Aorta (tissue), 5 donors: ENCODE results near the gene SRCAP. TPM values are rescaled to one million over a fixed set of nuclear protein-coding genes. Genes with fewer than 3 reads are reported as not detected.

Source experiments
- ATAC-seq: fragments of 200-7000 bp; cut with Tn5 transposase; one replicate; pipeline ENCODE4 v1.9.1; 2022; ENCODE audit warnings: moderate library complexity; ENCODE audit not compliant: low FRiP score
- DNase-seq, 2 donors: peaks; one replicate each; pipeline ENCODE4 v3.0.0-alpha.2; 2020
- H3K27ac ChIP-seq, 2 donors: one replicate each; pipeline ENCODE4 v1.5.1; 2013; ENCODE audit warnings: low read length in 2 of 2, mild to moderate bottlenecking in 2 of 2, moderate library complexity in 2 of 2, control low read depth in 1 of 2, inconsistent platforms in 1 of 2, low read depth in 1 of 2
- H3K27me3 ChIP-seq, 2 donors: one replicate each; pipeline ENCODE4 v1.6.1; 2013; ENCODE audit warnings: control low read depth in 1 of 2, low read length in 1 of 2, mild to moderate bottlenecking in 1 of 2, moderate library complexity in 1 of 2; ENCODE audit not compliant: insufficient read depth in 2 of 2, control insufficient read depth in 1 of 2
- H3K36me3 ChIP-seq, 2 donors: one replicate each; pipeline ENCODE4 v1.6.1; 2013; ENCODE audit warnings: control low read depth in 1 of 2, low read length in 1 of 2, mild to moderate bottlenecking in 1 of 2; ENCODE audit not compliant: insufficient read depth in 2 of 2, control insufficient read depth in 1 of 2
- H3K4me1 ChIP-seq, 2 donors: one replicate each; pipeline ENCODE4 v1.6.1; 2013; ENCODE audit warnings: low read length in 2 of 2, control low read depth in 1 of 2, mild to moderate bottlenecking in 1 of 2, moderate library complexity in 1 of 2; ENCODE audit not compliant: insufficient read depth in 2 of 2, control insufficient read depth in 1 of 2
- H3K4me3 ChIP-seq, 2 donors: one replicate each; pipeline ENCODE4 v1.5.1; 2013; ENCODE audit warnings: low read length in 2 of 2, control low read depth in 1 of 2, mild to moderate bottlenecking in 1 of 2
- H3K9me3 ChIP-seq: one replicate; pipeline ENCODE4 v1.6.1; 2013; ENCODE audit warnings: mild to moderate bottlenecking, low read length; ENCODE audit not compliant: control insufficient read depth
- WGBS, 2 donors: extraction: QIAGEN DNeasy Blood & Tissue Kit; methylation state at CpG; one replicate each; pipeline ENCODE4 v1.1.7; 2013; 5-methylcytosine and 5-hydroxymethylcytosine counted together
- intact Hi-C, 2 donors: fragments of 100-400 bp; cut with DNase I; formaldehyde crosslinking; loops; one replicate each; pipeline versions ENCODE4 v1.14.2 to v1.15.0; 2022
- polyA plus RNA-seq, 2 donors: library from polyadenylated mRNA; stranded (reverse); fragments of 200-250 nt; gene quantifications; one replicate each; pipeline ENCODE4 v1.2.3, GENCODE V29; 2013
- total RNA-seq, 2 donors: library from RNA; stranded (reverse); fragmentation: NEBNext Ultra II Directional; extraction: Animal tissue kit (Norgen Biotek cat#: 25700); gene quantifications; one replicate each; pipeline ENCODE4 v1.2.1, GENCODE V29; 2021
- donor health status: healthy with polysubstance abuse.
- donor health status: Bipolar disorder and iron deficiency.
- donor health status: DM: no; HTN: no; CAD: no.
- donor health status: DM: no; HTN: no; CAD: no.
- donor health status: DM: yes; HTN: yes; CAD: no.

Gene SRCAP
- total and polyA plus RNA-seq, 4 donors = 7.1 to 66.2 (median 34.9) TPM

GRCh38 chr16:30760577-30761426 is 61.8 kb downstream of the SRCAP start:
- Histone ChIP-seq H3K4me1 (peaks cover 0 to 5% of the 10 kb centered on the region in 2 donors), H3K9me3 (no peaks in the 10 kb centered on the region), H3K27ac (no peak overlapping the region), H3K4me3 (peak overlapping the region in 1 of 2 donors; percentile 46), H3K27me3 (no peaks in the 10 kb centered on the region), H3K36me3 (peaks cover 0 to 7% of the 10 kb centered on the region in 2 donors)
- WGBS, 2 donors = 26 to 27% methylated on average over 26 of the region's 26 CpGs
- ATAC-seq (no peak), DNase-seq (peak in 1 of 2 donors; percentile 23)
- intact Hi-C loops = loop anchor here in 1 of 2 donors (10.0 kb wide), 1 partner anchor 946 kb away; the partner anchor contains the start of genes PAGR1 and PRRT2

DNA sequence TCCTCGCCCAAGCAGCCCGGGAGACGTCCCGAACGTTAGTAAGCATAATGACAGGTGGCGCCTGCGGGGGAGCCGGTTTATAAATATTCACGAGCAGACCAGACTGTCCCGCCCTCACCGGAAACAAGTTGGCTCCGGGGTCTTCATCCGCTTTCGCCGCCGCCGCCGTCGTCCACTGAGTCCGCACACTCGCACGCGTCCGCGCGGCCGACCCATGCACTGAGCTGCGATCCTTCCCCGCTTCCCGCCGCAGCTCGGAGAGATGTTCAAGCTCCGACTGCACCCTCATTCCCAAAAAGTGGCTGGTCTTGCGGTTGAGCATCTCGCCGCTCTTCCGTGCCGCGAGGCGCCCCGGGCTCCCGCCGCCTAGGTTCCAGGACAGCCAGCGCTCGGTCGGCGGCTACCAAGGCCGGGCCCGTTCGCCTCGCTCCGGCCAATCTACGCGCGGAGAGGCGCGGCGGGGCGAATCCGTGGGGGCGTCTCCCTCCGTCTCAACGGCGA is 62.5 kb downstream of the SRCAP start:
- DNase-seq (peak in 1 of 2 donors; percentile 67), ATAC-seq (peak; percentile 55)
- peaks cover 0 to 13% of the 10 kb centered on the region in 2 donors for H3K36me3 ChIP-seq
- peaks cover 0 to 5% of the 10 kb centered on the region in 2 donors for H3K4me1 ChIP-seq
- no peaks in the 10 kb centered on the region for H3K27me3 ChIP-seq
- intact Hi-C loops = loop anchor here in 1 of 2 donors (10.0 kb wide), 1 partner anchor 947 kb away; the partner anchor contains the start of genes PAGR1 and PRRT2
- peak overlapping the region; percentile 5 to 46 for H3K4me3 ChIP-seq
- H3K9me3 ChIP-seq = no peaks in the 10 kb centered on the region
- WGBS, 2 donors = 0% methylated on average over 63 to 64 of the region's 64 CpGs
- H3K27ac ChIP-seq = no peak overlapping the region

- peak; percentile 98 for ATAC-seq
- Histone ChIP-seq H3K36me3 (peaks cover 0 to 18% of the 10 kb centered on the region in 2 donors), H3K4me3 (peak within 1 kb of the TSS; percentile 66 to 69), H3K27me3 (no peaks in the 10 kb centered on the region), H3K4me1 (peaks cover 0 to 5% of the 10 kb centered on the region in 2 donors), H3K27ac (peak within 1 kb of the TSS; percentile 15 to 78), H3K9me3 (no peaks in the 10 kb centered on the region)
- DNase-seq = peak; percentile 97 to 98
- 0 to 1% methylated on average over 60 of the region's 60 CpGs for whole genome bisulfite sequencing, 2 donors
- intact Hi-C loops = loop anchor here in 1 of 2 donors (10.0 kb wide), 1 partner anchor 947 kb away; the partner anchor contains the start of genes PAGR1 and PRRT2
These were observed 63.2 kb downstream of the SRCAP start, which contains the start of the genes CFAP119 and RNF40 for GRCh38 chr16:30761928-30762902. CFAP119 (minus strand) TSS chr16:30762062; CDS start chr16:30761748, 314 bp downstream. RNF40 (plus strand) TSS chr16:30762322; CDS start chr16:30762546, 224 bp downstream.

DNA sequence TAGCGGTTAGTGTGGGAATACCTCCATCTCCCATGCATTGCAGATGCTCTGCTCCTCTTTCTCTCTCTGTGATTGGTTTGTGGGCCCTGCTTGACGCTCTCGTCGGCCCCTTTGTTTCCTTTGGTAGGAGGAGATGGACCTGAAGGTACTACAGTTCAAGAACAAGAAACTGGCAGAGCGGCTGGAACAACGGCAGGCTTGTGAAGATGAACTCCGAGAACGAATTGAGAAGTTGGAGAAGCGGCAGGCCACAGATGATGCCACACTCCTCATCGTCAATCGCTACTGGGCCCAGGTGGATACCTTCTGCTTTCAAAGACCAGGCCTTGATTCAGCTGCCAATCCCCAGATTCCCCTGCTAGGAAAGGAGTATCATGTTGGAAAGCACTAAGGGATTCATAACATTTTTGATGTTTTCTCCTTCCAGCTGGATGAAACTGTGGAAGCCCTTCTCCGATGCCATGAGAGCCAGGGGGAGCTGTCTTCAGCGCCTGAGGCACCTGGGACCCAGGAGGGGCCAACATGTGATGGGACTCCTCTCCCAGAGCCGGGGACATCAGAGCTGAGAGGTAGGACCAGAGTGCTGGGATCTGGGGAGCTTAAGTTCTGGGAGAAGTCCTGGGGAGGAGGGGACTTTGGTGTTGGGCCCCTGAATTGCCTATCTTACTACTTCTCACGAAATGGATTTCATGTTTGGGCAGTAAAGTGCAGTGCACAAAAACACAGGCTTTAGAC is 64.2 kb downstream of the SRCAP start:
- Histone ChIP-seq H3K4me3 (peak overlapping the region in 1 of 2 donors; percentile 69), H3K4me1 (peaks cover 0 to 5% of the 10 kb centered on the region in 2 donors), H3K27ac (peak overlapping the region in 1 of 2 donors; percentile 78), H3K27me3 (no peaks in the 10 kb centered on the region), H3K9me3 (no peaks in the 10 kb centered on the region), H3K36me3 (peaks cover 0 to 22% of the 10 kb centered on the region in 2 donors)
- ATAC-seq (no peak), DNase-seq (peak in 1 of 2 donors; percentile 35)
- intact Hi-C loops = loop anchor here in 1 of 2 donors (10.0 kb wide), 1 partner anchor 948 kb away; the partner anchor contains the start of genes PAGR1 and PRRT2
- WGBS, 2 donors = 65 to 67% methylated on average over 15 of the region's 15 CpGs

DNA sequence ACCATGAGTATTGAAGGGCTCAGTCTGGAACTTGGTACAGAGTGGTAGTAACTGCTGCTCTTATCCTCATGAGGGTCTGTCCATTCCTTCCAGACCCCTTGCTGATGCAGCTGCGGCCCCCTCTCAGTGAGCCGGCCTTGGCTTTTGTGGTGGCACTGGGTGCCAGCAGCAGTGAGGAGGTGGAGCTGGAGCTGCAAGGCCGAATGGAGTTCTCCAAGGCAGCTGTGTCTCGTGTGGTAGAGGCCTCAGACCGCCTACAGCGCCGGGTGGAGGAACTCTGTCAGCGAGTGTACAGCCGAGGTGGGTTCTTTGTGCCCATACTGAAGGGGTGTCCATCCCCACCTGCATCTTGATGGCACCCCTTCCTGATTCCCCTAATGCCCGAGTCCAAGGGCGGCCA is 65.1 kb downstream of the SRCAP start:
- Histone ChIP-seq H3K4me3 (no peak overlapping the region), H3K36me3 (peaks cover 3 to 26% of the 10 kb centered on the region in 2 donors), H3K9me3 (no peaks in the 10 kb centered on the region), H3K4me1 (peaks cover 0 to 5% of the 10 kb centered on the region in 2 donors), H3K27ac (no peak overlapping the region), H3K27me3 (no peaks in the 10 kb centered on the region)
- ATAC-seq (no peak), DNase-seq (peak in 1 of 2 donors; percentile 43)
- intact Hi-C loops = loop anchor here in 1 of 2 donors (10.0 kb wide), 1 partner anchor 949 kb away; the partner anchor contains the start of genes PAGR1 and PRRT2
- WGBS, 2 donors = 86% methylated on average over 11 of the region's 11 CpGs

- 92 to 95% methylated on average over 10 to 12 of the region's 12 CpGs for WGBS, 2 donors
- peaks cover 3 to 30% of the 10 kb centered on the region in 2 donors for H3K36me3 ChIP-seq
- H3K4me3 ChIP-seq = no peak overlapping the region
- no peak for ATAC-seq
- peaks cover 0 to 5% of the 10 kb centered on the region in 2 donors for H3K4me1 ChIP-seq
- H3K9me3 ChIP-seq = no peaks in the 10 kb centered on the region
- intact Hi-C loops = loop anchor here in 1 of 2 donors (10.0 kb wide), 1 partner anchor 950 kb away; the partner anchor contains the start of genes PAGR1 and PRRT2
- DNase-seq = peak in 1 of 2 donors; percentile 43
- H3K27me3 ChIP-seq = no peaks in the 10 kb centered on the region
- H3K27ac ChIP-seq = no peak overlapping the region
These were observed 66.0 kb downstream of the SRCAP start for GRCh38 chr16:30764816-30765465.
